ENCODE results near the gene DSG3.
"Not testable (repeated sequence)": the region's sequence is repeated elsewhere in the genome, so short reads cannot be mapped to it uniquely, and the experiment has no call there.

The DSG3 gene

DNA sequence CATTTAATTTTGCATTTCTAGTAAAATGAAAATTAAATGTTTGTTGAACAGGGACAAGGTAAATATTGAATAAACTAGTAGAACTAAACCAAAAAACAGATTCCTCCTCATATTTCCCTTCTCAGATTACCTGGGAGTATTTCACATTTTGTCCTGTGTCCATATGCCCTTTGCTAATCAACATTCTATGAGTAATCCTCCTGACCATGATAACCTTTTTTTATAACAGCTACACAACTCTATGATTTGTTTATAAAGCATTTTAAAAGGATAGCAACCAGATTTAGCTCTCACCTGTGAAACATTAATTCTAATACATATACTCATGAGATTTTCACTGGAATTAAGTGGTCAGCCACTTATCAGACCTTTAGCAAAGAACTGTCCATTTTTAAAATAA is 43.3 kb downstream of the DSG3 start:
- no peak for DNase-seq (ENCODE audit: low read depth in 1 of 2, low spot score in 1 of 2)

GRCh38 chr18:31491586-31491985 is 44.0 kb downstream of the DSG3 start:
- no peak for DNase-seq (ENCODE audit: low read depth in 1 of 2, low spot score in 1 of 2)

DNA sequence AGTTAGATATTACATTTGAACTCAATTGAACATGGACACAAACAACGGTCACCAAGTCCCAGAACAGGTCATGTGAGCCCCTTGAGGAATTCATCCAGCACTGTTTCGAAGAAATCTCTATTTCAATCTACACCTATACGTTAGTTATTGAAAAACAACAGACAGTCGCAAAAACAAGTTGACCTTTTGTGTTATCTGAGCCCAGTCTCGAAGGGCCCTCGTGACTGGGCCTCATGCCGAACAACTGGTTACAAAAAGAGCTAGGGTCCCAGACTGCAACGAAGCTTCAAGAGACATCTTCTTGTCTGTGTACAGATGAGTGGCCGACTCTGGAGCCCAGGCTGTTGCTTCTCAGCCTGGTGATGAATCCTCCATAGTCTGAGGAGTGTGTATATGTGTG is 45.1 kb downstream of the DSG3 start:
- no peak for DNase-seq (ENCODE audit: low read depth in 1 of 2, low spot score in 1 of 2)

DNA sequence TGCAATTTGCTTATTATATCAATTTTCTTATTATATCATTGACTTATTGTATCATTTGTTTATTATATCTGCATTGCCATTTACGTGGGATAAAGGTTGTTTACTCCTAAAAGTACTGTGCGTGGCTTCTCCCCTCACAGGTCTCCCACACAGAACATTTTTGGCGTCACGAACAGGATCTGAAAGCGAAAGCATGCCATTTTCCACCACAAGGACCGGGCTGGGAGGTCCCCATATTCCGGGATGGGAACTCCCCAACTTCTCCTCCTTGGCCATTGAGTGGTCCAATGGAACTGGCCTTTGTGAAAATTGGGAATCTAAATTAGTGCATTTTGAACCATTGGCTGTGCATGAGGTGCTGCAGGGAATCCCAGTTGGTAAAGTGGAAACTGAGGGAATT is 45.6 kb downstream of the DSG3 start:
- no peak for DNase-seq (ENCODE audit: low read depth in 1 of 2, low spot score in 1 of 2)

DNA sequence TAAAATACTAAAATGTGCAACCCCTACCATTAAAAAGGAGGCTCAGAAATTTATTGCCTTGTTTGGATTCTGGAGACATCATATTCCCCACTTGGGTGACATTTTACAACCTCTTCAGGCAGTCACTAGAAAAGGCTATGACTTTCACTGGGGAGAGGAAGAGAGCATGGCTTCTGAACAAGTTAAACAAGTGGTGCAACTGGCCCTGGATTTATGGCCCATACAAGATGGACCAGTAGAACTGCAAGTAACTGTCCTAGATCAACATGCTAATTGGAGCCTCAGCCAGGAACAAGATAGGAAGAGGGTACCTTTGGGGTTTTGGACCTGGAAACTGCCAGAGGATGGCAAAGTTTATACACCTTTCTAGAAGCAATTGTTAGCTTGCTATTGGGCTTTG is 46.4 kb downstream of the DSG3 start:
- DNase-seq (ENCODE audit: low read depth in 1 of 2, low spot score in 1 of 2), result no peak

DNA sequence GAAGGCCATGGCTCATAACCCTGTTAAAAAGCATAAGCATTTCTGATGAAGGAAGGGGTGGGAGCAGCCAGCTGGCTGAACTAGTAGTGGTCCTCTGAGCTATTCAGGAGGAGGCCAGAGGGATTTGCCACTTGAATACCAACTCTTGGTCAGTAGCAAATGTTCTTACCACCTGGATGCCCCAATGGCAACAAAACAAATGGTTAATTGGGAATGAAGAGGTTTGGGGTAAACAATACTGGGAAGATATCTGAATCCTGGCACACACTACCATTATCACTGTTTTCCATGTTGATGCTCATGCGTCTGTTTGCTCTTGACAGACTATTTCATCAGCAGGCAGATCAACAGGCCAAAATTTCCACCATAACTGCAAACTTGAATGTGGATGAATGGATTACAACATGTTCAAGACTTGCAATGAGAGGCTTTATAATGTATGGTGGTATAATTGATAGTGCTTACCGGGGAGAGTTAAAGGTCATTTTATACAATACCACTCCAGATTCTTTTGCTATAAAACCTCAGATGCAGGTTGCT is 47.2 kb downstream of the DSG3 start:
- not testable (repeated sequence) for DNase-seq (ENCODE audit: low read depth in 1 of 2, low spot score in 1 of 2)

- no peak for DNase-seq (ENCODE audit: low read depth in 1 of 2, low spot score in 1 of 2)
Observed at GRCh38 chr18:31497404-31497835, 49.9 kb downstream of the DSG3 start.

DNA sequence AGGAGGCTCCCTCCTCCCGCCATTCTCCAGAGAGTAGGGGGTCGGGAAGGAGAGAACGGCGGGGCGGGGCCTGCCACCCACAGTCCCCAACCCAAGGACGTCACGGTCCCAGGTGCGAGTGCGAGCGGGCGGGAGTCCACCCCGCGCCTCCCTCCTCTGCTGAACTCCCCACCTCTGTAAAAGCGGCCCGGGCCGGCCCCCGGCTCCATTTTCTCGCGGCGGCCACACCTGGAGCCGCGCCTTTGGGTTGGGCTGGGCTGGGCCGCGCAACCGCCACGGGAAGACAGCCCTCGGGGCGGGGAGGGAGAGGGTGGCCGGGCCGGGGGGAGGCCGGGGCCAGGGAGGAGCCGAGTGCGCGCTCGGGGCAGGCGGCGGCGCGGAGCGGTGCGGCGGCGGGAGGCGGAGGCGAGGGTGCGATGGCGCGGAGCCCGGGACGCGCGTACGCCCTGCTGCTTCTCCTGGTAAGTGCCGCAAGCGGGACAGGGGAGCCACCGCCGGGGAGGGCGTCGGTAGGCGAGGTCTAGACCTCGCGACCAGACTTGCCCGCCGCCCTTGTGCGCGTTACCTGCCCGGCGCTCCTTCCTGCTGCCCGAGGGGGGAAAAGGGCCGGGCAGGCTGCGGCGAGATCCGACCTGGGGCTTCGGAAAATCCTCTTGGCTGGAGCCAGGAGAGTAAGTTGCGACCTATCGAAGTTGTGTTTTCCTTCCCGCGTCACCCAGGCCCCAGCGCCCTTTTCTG is 50.5 kb downstream of the DSG3 start, which contains the start of gene DSG2:
DSG2 (plus strand) TSS at position 342 of the 738 bp plus-strand sequence; CDS start at position 417, 75 bp downstream.
- DNase-seq (ENCODE audit: low read depth in 1 of 2, low spot score in 1 of 2), result no peak

GRCh38 chr18:31498574-31499524 is 51.3 kb downstream of the DSG3 start:
- DNase-seq (ENCODE audit: low read depth in 1 of 2, low spot score in 1 of 2), result no peak

- no peak for DNase-seq (ENCODE audit: low read depth in 1 of 2, low spot score in 1 of 2)
Observed at GRCh38 chr18:31500051-31500688, 52.6 kb downstream of the DSG3 start.

DNA sequence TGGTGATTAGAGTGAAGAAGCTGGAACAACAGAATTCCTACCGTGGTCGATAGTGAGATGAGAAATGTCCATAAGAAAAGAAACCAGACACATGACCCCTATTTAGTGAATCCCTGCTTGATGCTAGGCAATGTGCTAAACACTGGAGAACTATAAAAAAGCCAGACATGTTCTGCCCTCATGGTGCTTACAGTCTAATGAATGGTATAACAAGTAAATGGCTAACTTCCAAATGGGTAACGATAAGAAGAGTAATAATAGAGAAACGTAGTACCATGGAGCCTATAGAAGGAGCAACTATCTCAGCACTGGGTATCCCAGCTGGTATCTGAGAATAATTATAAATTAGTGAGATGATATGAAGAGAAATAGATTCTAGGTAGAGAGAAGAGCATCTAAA is 55.5 kb downstream of the DSG3 start:
- DNase-seq (ENCODE audit: low read depth in 1 of 2, low spot score in 1 of 2), result no peak

- no peak for DNase-seq (ENCODE audit: low read depth in 1 of 2, low spot score in 1 of 2)
Observed at GRCh38 chr18:31504455-31505147, 57.1 kb downstream of the DSG3 start.

GRCh38 chr18:31505156-31505555 is 57.6 kb downstream of the DSG3 start:
- DNase-seq (ENCODE audit: low read depth in 1 of 2, low spot score in 1 of 2), result no peak

DNA sequence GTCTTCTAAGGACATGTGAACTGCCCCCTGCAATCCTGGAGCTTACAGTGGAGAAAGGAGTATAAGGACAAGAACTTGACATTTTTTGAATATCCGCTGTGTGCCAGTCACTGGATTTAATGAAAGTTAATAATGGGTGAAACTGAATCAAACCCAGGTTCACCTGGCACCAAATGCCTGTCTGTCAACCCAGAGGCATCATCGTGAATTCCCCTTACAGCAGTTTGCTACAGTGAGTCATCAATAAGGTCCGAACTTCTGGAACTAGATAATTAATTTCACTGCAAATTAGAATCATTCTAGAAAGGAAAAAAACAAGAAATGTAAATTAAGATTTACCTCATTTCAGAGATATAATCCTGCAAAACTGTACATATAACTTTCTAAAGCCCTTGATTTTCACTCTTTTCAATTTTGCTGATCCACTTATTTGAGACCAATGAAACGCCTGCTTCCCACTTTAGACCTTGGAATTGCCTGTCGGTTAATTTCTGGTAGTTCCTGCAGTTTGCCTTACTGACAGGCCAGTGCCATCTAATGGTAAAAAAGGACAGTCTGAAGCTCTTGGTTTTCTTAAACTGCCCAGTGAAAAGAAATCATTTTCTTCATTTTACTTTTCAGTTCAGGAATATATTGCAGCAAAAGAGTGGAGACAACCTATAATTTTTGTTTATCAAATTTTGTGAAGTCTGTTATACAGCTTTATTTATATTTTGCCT is 58.6 kb downstream of the DSG3 start:
- no peak for DNase-seq (ENCODE audit: low read depth in 1 of 2, low spot score in 1 of 2)

DNA sequence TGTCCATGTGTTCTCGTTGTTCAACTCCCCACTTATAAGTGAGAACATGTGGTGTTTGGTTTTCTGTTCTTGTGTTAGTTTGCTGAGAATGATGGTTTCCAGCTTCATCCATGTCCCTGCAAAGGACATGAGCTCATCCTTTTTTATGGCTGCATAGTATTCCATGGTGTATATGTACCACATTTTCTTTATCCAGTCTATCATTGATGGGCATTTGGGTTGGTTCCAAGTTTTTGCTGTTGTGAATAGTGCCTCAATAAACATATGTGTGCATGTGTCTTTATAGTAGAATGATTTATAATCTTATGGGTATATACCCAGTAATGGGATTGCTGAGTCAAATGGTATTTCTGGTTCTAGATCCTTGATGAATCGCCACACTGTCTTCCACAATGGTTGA is 59.6 kb downstream of the DSG3 start:
- DNase-seq (ENCODE audit: low read depth in 1 of 2, low spot score in 1 of 2), result not testable (repeated sequence)

GRCh38 chr18:31508781-31509180 is 61.2 kb downstream of the DSG3 start:
- no peak for DNase-seq (ENCODE audit: low read depth in 1 of 2, low spot score in 1 of 2)

GRCh38 chr18:31509571-31509970 is 62.0 kb downstream of the DSG3 start:
- DNase-seq (ENCODE audit: low read depth in 1 of 2, low spot score in 1 of 2), result no peak

DNA sequence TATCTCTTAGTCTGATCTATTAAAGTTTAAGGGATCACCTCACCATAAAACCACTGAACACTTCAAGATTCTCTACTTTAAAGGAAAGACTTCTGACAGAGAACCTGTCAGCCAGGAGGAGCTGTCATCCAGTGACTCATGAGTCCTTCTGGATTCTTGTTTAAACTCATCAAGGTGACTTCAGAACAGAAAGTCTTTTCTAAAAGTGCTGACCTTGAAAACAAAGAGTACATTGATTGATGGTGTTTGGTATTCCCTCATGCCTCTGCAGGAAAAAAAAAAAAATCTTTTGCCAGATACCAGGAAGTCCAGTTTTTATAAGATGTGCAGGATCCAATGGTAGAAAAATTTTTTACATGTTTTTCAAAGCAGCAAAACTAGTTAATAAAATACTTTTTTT is 62.8 kb downstream of the DSG3 start:
- no peak for DNase-seq (ENCODE audit: low read depth in 1 of 2, low spot score in 1 of 2)

DNA sequence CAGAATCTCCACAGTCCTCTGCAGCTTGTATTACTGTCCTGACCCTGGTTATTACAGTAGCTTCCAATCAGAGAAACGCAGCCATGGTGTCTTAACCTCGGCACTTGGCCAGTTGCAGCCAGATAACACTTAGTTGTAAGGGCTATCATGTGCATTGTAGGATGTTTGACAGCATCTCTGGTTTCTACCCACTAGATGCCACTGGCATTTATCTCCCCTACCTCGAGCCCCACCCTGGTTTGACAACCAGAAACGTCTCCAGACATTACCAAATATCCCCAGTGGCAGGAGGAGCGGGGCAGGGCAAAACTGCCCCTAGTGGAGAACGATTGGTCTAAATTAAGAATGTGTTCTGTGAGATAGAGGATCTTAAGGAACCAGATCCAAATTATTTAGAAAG is 63.6 kb downstream of the DSG3 start:
- DNase-seq (ENCODE audit: low read depth in 1 of 2, low spot score in 1 of 2), result no peak

DNA sequence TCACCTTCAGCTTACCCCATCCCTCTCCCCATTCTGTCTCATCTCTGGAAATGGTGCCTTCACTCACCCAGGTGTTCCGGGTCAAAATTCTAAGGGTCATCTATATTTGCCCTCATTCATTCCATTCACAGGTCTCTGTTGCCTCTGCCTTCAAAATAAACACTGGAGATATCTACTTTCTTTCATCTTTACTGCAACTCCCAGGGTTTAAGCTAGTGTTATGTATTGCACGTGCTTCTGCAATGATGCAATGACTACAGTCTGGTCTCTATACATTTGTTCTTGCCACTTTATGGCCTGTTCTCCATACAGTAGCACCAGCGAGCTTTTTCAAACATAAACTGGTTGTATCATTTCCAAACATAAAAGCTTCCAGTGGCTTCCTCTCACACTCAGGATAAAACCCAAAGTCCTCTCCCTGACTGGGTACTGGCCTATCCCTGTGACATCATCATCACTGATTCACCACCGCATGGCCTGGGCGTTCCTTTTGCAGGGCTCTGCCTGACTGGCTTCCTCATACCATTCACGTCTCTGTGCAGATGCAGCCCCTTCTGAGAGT is 64.7 kb downstream of the DSG3 start:
- DNase-seq (ENCODE audit: low read depth in 1 of 2, low spot score in 1 of 2), result no peak
